ENCODE results near the gene ABCA13. TPM values are rescaled to one million over a fixed set of nuclear protein-coding genes. Genes with fewer than 3 reads are reported as not detected.
A peak's percentile ranks its signal among the peaks of the same experiment; 100 is the strongest.

ABCA13 gene
- total RNA-seq, 1 donor from 2014 or later: not detected

DNA sequence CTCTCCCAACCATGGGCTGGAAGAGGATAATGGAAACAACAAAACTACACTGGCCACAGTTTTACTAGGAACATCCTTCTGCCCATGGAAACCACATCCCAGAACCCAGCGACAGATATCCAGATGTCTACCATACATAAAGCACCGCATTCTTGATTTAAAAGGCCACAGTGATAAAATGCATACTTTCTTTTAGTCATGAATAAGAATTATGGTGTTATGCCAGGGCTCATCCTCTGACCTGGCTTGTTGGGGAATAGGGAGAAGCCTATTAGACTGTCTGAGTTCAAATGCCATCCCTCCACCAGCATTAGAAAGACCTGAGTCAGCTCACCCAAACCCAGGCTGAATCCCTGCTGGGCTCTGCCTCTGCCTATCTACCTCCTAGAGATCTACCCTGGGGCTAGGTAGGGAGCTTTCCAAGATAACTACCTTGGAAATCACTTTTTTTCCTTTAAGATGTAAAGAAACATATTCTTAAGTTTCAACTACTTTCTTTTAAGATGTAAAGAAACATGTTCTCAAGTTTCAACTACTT lies 5.2 kb downstream of the ABCA13 start:
- Histone ChIP-seq H3K36me3 (no peaks in the 10 kb centered on the region), H3K9ac (no peak overlapping the region), H3K9me3 (ENCODE audit: low read depth) (no peaks in the 10 kb centered on the region), H4K20me1 (ENCODE audit: low read depth) (no peaks in the 10 kb centered on the region), H3F3A (ENCODE audit: low read depth) (no peaks in the 10 kb centered on the region), H3K4me2 (no peak overlapping the region), H3K4me1 (no peaks in the 10 kb centered on the region), H3K27ac (no peak overlapping the region), H3K4me3 (no peak overlapping the region), H3K79me2 (ENCODE audit: low read depth) (no peaks in the 10 kb centered on the region), H3K27me3 (no peaks in the 10 kb centered on the region), H2AFZ (replicated peaks) (no peak overlapping the region)
- DNase-seq (ENCODE audit: low spot score): no peak
- Mint-ChIP-seq H3K9me3 (no peaks in the 10 kb centered on the region), H3K4me1 (peaks cover 13% of the 10 kb centered on the region), H3K36me3 (no peaks in the 10 kb centered on the region), H3K27me3 (ENCODE audit: insufficient read depth, low read depth) (peaks cover 4% of the 10 kb centered on the region), H3K27ac (peak overlapping the region; percentile 38), H3K4me3 (no peak overlapping the region)
- TF ChIP-seq, protein P1, sequence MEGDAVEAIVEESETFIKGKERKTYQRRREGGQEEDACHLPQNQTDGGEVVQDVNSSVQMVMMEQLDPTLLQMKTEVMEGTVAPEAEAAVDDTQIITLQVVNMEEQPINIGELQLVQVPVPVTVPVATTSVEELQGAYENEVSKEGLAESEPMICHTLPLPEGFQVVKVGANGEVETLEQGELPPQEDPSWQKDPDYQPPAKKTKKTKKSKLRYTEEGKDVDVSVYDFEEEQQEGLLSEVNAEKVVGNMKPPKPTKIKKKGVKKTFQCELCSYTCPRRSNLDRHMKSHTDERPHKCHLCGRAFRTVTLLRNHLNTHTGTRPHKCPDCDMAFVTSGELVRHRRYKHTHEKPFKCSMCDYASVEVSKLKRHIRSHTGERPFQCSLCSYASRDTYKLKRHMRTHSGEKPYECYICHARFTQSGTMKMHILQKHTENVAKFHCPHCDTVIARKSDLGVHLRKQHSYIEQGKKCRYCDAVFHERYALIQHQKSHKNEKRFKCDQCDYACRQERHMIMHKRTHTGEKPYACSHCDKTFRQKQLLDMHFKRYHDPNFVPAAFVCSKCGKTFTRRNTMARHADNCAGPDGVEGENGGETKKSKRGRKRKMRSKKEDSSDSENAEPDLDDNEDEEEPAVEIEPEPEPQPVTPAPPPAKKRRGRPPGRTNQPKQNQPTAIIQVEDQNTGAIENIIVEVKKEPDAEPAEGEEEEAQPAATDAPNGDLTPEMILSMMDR (IDR thresholded peaks at IDR 0.05): no peak
- TF ChIP-seq EZH2 (IDR thresholded peaks at IDR 0.05): no peak
- no peak for TF ChIP-seq EZH2phosphoT487 (IDR thresholded peaks at IDR 0.05)

GRCh38 chr7:48177271-48177670 lies 6.0 kb downstream of the ABCA13 start:
- Mint-ChIP-seq H3K4me3 (no peak overlapping the region), H3K27me3 (ENCODE audit: insufficient read depth, low read depth) (peaks cover 2% of the 10 kb centered on the region), H3K9me3 (no peaks in the 10 kb centered on the region), H3K27ac (no peak overlapping the region), H3K4me1 (peaks cover 13% of the 10 kb centered on the region), H3K36me3 (no peaks in the 10 kb centered on the region)
- DNase-seq (ENCODE audit: low spot score): no peak
- Histone ChIP-seq H3K9ac (no peak overlapping the region), H3K4me1 (no peaks in the 10 kb centered on the region), H4K20me1 (ENCODE audit: low read depth) (no peaks in the 10 kb centered on the region), H3F3A (ENCODE audit: low read depth) (no peaks in the 10 kb centered on the region), H3K36me3 (no peaks in the 10 kb centered on the region), H3K79me2 (ENCODE audit: low read depth) (no peaks in the 10 kb centered on the region), H2AFZ (replicated peaks) (no peak overlapping the region), H3K9me3 (ENCODE audit: low read depth) (no peaks in the 10 kb centered on the region), H3K27ac (no peak overlapping the region), H3K4me3 (no peak overlapping the region), H3K4me2 (no peak overlapping the region), H3K27me3 (no peaks in the 10 kb centered on the region)
- TF ChIP-seq EZH2 (IDR thresholded peaks at IDR 0.05): no peak
- TF ChIP-seq EZH2phosphoT487 (IDR thresholded peaks at IDR 0.05): no peak
- TF ChIP-seq, protein P1 (IDR thresholded peaks at IDR 0.05): no peak

DNA sequence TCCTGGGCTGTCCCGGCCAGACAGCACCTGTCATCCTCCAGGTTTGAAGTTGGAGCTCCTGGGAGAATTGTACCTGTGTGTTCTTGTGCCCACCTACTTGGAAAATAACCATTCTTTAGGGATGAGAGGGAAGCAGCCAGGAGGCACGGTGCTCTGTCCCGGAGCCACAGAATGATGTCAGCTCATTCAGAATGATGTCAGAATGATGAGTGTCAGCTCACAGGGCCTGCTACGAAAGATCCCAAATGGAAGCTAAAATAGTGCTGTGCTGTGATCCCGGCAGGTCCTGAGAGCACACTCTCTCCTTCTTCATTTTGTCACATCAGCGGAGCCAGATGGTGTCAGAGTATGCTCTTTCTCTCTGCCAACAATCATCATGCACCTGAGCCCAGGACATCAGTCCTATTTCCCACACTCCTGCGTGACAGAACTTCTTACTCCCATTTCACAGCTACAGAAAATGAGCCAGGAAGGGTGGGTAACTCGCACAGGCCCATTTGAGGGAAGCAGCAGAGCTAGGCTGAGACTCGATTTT lies 8.3 kb downstream of the ABCA13 start:
- H3K27me3 ChIP-seq: no peaks in the 10 kb centered on the region
- peak overlapping the region; percentile 26 for H2AFZ ChIP-seq (replicated peaks)
- H3K4me1 Mint-ChIP-seq: peaks cover 30% of the 10 kb centered on the region
- H3K4me2 ChIP-seq: no peak overlapping the region
- H3K79me2 ChIP-seq (ENCODE audit: low read depth): no peaks in the 10 kb centered on the region
- H4K20me1 ChIP-seq (ENCODE audit: low read depth): no peaks in the 10 kb centered on the region
- H3K9me3 ChIP-seq (ENCODE audit: low read depth): no peaks in the 10 kb centered on the region
- H3K9me3 Mint-ChIP-seq: no peaks in the 10 kb centered on the region
- no peak overlapping the region for H3K9ac ChIP-seq
- peaks cover 11% of the 10 kb centered on the region for H3K4me1 ChIP-seq
- no peak for TF ChIP-seq EZH2 (IDR thresholded peaks at IDR 0.05)
- TF ChIP-seq, protein P1 (IDR thresholded peaks at IDR 0.05): no peak
- TF ChIP-seq EZH2phosphoT487 (IDR thresholded peaks at IDR 0.05): no peak
- H3K27ac ChIP-seq: no peak overlapping the region
- H3K4me3 Mint-ChIP-seq: no peak overlapping the region
- H3K4me3 ChIP-seq: no peak overlapping the region
- H3K36me3 Mint-ChIP-seq: no peaks in the 10 kb centered on the region
- H3K27ac Mint-ChIP-seq: no peak overlapping the region
- no peak for DNase-seq (ENCODE audit: low spot score)
- no peaks in the 10 kb centered on the region for H3K36me3 ChIP-seq
- no peaks in the 10 kb centered on the region for H3K27me3 Mint-ChIP-seq (ENCODE audit: insufficient read depth, low read depth)
- no peaks in the 10 kb centered on the region for H3F3A ChIP-seq (ENCODE audit: low read depth)

Measured in neural progenitor cell (in vitro differentiated cells).